ENCODE data around the gene SLF2. TPM values are rescaled to one million over a fixed set of nuclear protein-coding genes. Genes with fewer than 3 reads are reported as not detected.

The SLF2 gene
- total RNA-seq, 1 experiment from 2014 or later: 13.6 TPM

GRCh38 chr10:100965820-100966219 is 53.1 kb downstream of the SLF2 start:
- Histone ChIP-seq H4K20me1 (ENCODE audit: insufficient read depth) (no peaks in the 10 kb centered on the region), H2AFZ (no peak overlapping the region), H3K9me2 (ENCODE audit: insufficient read depth) (no peaks in the 10 kb centered on the region), H3K27ac (no peak overlapping the region), H3K4me3 (no peak overlapping the region), H3K4me2 (no peak overlapping the region), H3F3A (ENCODE audit: insufficient read depth, low read depth) (no peaks in the 10 kb centered on the region), H3K9me3 (ENCODE audit: insufficient read depth, low read depth) (no peaks in the 10 kb centered on the region), H3K36me3 (ENCODE audit: low read depth) (0 out of 2 replicates have a peak, but pooled peaks cover 7% of the 10 kb centered on the region), H3K4me1 (replicated peaks; ENCODE audit: insufficient read depth) (no peaks in the 10 kb centered on the region), H3K27me3 (ENCODE audit: insufficient read depth, low read depth) (no peaks in the 10 kb centered on the region), H3K79me2 (ENCODE audit: low read depth) (no peaks in the 10 kb centered on the region)
- no peak for DNase-seq
- CTCF ChIA-PET: no interaction called here
- BruUV-seq (replicated peaks): no TSS peak
- TF ChIP-seq CTCF (conservative IDR thresholded peaks at IDR 0.05): no peak
- TF ChIP-seq EZH2 (IDR thresholded peaks at IDR 0.05; ENCODE audit: low read depth): no peak
- POLR2A ChIA-PET (ENCODE audit: unreplicated experiment): interaction anchor here (0.7 kb wide), 1 partner anchor 12 kb away, joined by 3 read pairs; no protein-coding TSS in a partner anchor
- intact Hi-C loops (cut with micrococcal nuclease; ENCODE audit: unreplicated experiment): no loop called here

GRCh38 chr10:100966887-100967286 is 54.1 kb downstream of the SLF2 start:
- BruUV-seq (replicated peaks): no TSS peak
- no peaks in the 10 kb centered on the region for H3K27me3 ChIP-seq (ENCODE audit: insufficient read depth, low read depth)
- intact Hi-C loops (cut with micrococcal nuclease; ENCODE audit: unreplicated experiment): no loop called here
- H2AFZ ChIP-seq: no peak overlapping the region
- H3K9me2 ChIP-seq (ENCODE audit: insufficient read depth): no peaks in the 10 kb centered on the region
- TF ChIP-seq CTCF (conservative IDR thresholded peaks at IDR 0.05): no peak
- TF ChIP-seq EZH2 (IDR thresholded peaks at IDR 0.05; ENCODE audit: low read depth): no peak
- ChIA-PET CTCF (no interaction called here), POLR2A (ENCODE audit: unreplicated experiment) (no interaction called here)
- no peaks in the 10 kb centered on the region for H4K20me1 ChIP-seq (ENCODE audit: insufficient read depth)
- H3K4me2 ChIP-seq: no peak overlapping the region
- H3K4me1 ChIP-seq (replicated peaks; ENCODE audit: insufficient read depth): no peaks in the 10 kb centered on the region
- H3K4me3 ChIP-seq: no peak overlapping the region
- H3F3A ChIP-seq (ENCODE audit: insufficient read depth, low read depth): no peaks in the 10 kb centered on the region
- H3K79me2 ChIP-seq (ENCODE audit: low read depth): no peaks in the 10 kb centered on the region
- H3K27ac ChIP-seq: no peak overlapping the region
- H3K9me3 ChIP-seq (ENCODE audit: insufficient read depth, low read depth): no peaks in the 10 kb centered on the region
- no peak for DNase-seq
- H3K36me3 ChIP-seq (ENCODE audit: low read depth): 0 out of 2 replicates have a peak, but pooled peaks cover 7% of the 10 kb centered on the region

- intact Hi-C loops (cut with micrococcal nuclease; ENCODE audit: unreplicated experiment): no loop called here
- no peak overlapping the region for H3K4me2 ChIP-seq
- H3K9me2 ChIP-seq (ENCODE audit: insufficient read depth): no peaks in the 10 kb centered on the region
- H4K20me1 ChIP-seq (ENCODE audit: insufficient read depth): no peaks in the 10 kb centered on the region
- no TSS peak for BruUV-seq (replicated peaks)
- H2AFZ ChIP-seq: no peak overlapping the region
- ChIA-PET CTCF (interaction anchor here (0.7 kb wide), 1 partner anchor 369 kb away, joined by 3 read pairs; no protein-coding TSS in a partner anchor), POLR2A (ENCODE audit: unreplicated experiment) (no interaction called here)
- 0 out of 2 replicates have a peak, but pooled peaks cover 3% of the 10 kb centered on the region for H3K36me3 ChIP-seq (ENCODE audit: low read depth)
- TF ChIP-seq EZH2 (IDR thresholded peaks at IDR 0.05; ENCODE audit: low read depth): no peak
- no peak for TF ChIP-seq CTCF (conservative IDR thresholded peaks at IDR 0.05)
- no peak for DNase-seq
- H3K27ac ChIP-seq: no peak overlapping the region
- H3F3A ChIP-seq (ENCODE audit: insufficient read depth, low read depth): no peaks in the 10 kb centered on the region
- H3K9me3 ChIP-seq (ENCODE audit: insufficient read depth, low read depth): no peaks in the 10 kb centered on the region
- no peaks in the 10 kb centered on the region for H3K79me2 ChIP-seq (ENCODE audit: low read depth)
- no peaks in the 10 kb centered on the region for H3K4me1 ChIP-seq (replicated peaks; ENCODE audit: insufficient read depth)
- no peak overlapping the region for H3K4me3 ChIP-seq
- no peaks in the 10 kb centered on the region for H3K27me3 ChIP-seq (ENCODE audit: insufficient read depth, low read depth)
These were observed 54.6 kb downstream of the SLF2 start for GRCh38 chr10:100967332-100967731.

Data from PC-9 (cell line).